Measurements from ENCODE around the gene CYP4F8.

Gene CYP4F8

DNA sequence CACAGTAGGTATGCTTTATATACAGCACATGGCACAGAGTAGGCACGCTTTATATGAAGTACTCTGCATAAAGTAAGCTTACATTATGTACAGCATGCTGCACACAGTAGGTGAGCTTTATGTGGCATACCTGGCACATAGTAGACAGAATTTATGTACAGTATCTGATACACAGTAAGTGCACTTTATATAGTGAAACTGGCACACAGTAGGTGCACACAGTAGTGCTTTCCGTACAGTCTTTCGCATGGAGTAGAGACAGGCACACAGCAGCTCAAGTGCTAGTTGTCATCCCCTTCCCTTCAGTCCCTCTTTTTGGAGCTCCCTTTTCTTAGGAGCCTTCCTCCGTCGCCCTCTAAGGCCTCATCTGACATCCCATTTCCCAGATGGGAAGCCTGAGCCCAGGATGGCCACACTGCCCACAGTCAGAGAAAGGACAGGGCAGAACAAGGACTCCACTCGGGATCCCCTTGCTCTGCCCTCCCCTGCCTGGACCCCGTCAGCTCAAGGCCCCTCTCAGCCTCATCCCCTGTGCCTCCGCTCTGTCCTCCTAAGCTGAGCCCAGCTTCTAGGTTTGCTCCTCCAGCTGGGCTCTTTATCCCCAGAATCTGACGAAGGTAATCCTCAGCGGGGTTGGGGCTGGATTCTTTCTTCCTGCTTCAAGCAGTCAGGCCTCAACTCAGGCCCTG, 57.0 kb downstream of the CYP4F8 start:
- Histone ChIP-seq H3K9ac (ENCODE audit: low read length) (no peak overlapping the region), H3K4me2 (ENCODE audit: low read length) (no peak overlapping the region), H3K27ac (ENCODE audit: low read depth, low read length, poor library complexity, severe bottlenecking) (no peak overlapping the region), H3K79me2 (ENCODE audit: insufficient read depth, low read length) (no peaks in the 10 kb centered on the region), H3K9me3 (ENCODE audit: low read length) (no peaks in the 10 kb centered on the region), H3K9me2 (ENCODE audit: low read depth, low read length) (no peaks in the 10 kb centered on the region), H3K27me3 (ENCODE audit: insufficient read depth, low read length) (no peaks in the 10 kb centered on the region), H3K4me3 (ENCODE audit: low read depth, low read length, poor library complexity, severe bottlenecking) (no peak overlapping the region), H4K20me1 (ENCODE audit: insufficient read depth, low read length) (no peaks in the 10 kb centered on the region), H3K4me1 (ENCODE audit: insufficient read depth, low read length, severe bottlenecking) (no peaks in the 10 kb centered on the region), H3F3A (ENCODE audit: insufficient read depth, low read length) (no peaks in the 10 kb centered on the region), H3K36me3 (ENCODE audit: insufficient read depth, low read length) (no peaks in the 10 kb centered on the region), H2AFZ (ENCODE audit: low read length) (no peak overlapping the region)
- TF ChIP-seq EZH2 (IDR thresholded peaks at IDR 0.05; ENCODE audit: borderline replicate concordance, low read length), result no peak
- no peak for TF ChIP-seq CTCF (IDR thresholded peaks at IDR 0.05; ENCODE audit: low read length)

GRCh38 chr19:15672580-15673175, 57.7 kb downstream of the CYP4F8 start, which contains the start of gene CYP4F12:
Gene CYP4F12 (plus strand): TSS chr19:15673087. CDS start chr19:15673530, 443 bp downstream.
- H3K4me1 ChIP-seq (ENCODE audit: insufficient read depth, low read length, severe bottlenecking), result no peaks in the 10 kb centered on the region
- H3K9me2 ChIP-seq (ENCODE audit: low read depth, low read length), result no peaks in the 10 kb centered on the region
- H3F3A ChIP-seq (ENCODE audit: insufficient read depth, low read length), result no peaks in the 10 kb centered on the region
- H3K79me2 ChIP-seq (ENCODE audit: insufficient read depth, low read length), result no peaks in the 10 kb centered on the region
- H4K20me1 ChIP-seq (ENCODE audit: insufficient read depth, low read length), result no peaks in the 10 kb centered on the region
- no peak within 1 kb of the TSS for H3K9ac ChIP-seq (ENCODE audit: low read length)
- no peaks in the 10 kb centered on the region for H3K36me3 ChIP-seq (ENCODE audit: insufficient read depth, low read length)
- no peak within 1 kb of the TSS for H3K4me3 ChIP-seq (ENCODE audit: low read depth, low read length, poor library complexity, severe bottlenecking)
- H3K27me3 ChIP-seq (ENCODE audit: insufficient read depth, low read length), result no peaks in the 10 kb centered on the region
- no peaks in the 10 kb centered on the region for H3K9me3 ChIP-seq (ENCODE audit: low read length)
- TF ChIP-seq EZH2 (IDR thresholded peaks at IDR 0.05; ENCODE audit: borderline replicate concordance, low read length), result no peak
- TF ChIP-seq CTCF (IDR thresholded peaks at IDR 0.05; ENCODE audit: low read length), result no peak
- no peak within 1 kb of the TSS for H2AFZ ChIP-seq (ENCODE audit: low read length)
- no peak within 1 kb of the TSS for H3K4me2 ChIP-seq (ENCODE audit: low read length)
- no peak within 1 kb of the TSS for H3K27ac ChIP-seq (ENCODE audit: low read depth, low read length, poor library complexity, severe bottlenecking)

DNA sequence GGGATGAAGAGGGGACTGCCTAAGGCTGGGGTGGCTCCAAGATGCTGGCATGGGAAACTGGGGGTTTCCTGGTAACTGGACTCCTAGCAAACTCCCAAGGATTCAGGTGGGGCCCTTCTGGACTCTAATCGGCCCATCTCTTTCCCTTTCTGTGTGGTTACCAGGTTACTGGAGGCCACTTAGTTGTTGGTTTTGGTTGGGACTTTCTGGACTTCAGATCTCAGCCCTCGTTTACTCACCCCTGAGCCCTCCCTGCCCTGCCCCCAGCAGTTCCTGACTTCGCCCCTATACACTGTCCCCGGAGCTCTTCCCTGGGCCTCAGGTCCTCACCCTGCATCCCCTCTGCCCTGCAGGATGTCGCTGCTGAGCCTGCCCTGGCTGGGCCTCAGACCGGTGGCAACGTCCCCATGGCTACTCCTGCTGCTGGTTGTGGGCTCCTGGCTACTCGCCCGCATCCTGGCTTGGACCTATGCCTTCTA, 58.2 kb downstream of the CYP4F8 start:
- no peaks in the 10 kb centered on the region for H3K9me3 ChIP-seq (ENCODE audit: low read length)
- no peaks in the 10 kb centered on the region for H3K4me1 ChIP-seq (ENCODE audit: insufficient read depth, low read length, severe bottlenecking)
- no peaks in the 10 kb centered on the region for H3F3A ChIP-seq (ENCODE audit: insufficient read depth, low read length)
- H3K4me3 ChIP-seq (ENCODE audit: low read depth, low read length, poor library complexity, severe bottlenecking), result no peak overlapping the region
- H3K9ac ChIP-seq (ENCODE audit: low read length), result no peak overlapping the region
- H2AFZ ChIP-seq (ENCODE audit: low read length), result no peak overlapping the region
- TF ChIP-seq CTCF (IDR thresholded peaks at IDR 0.05; ENCODE audit: low read length) (no peak), EZH2 (IDR thresholded peaks at IDR 0.05; ENCODE audit: borderline replicate concordance, low read length) (no peak)
- no peaks in the 10 kb centered on the region for H3K36me3 ChIP-seq (ENCODE audit: insufficient read depth, low read length)
- H3K79me2 ChIP-seq (ENCODE audit: insufficient read depth, low read length), result no peaks in the 10 kb centered on the region
- no peaks in the 10 kb centered on the region for H3K27me3 ChIP-seq (ENCODE audit: insufficient read depth, low read length)
- no peak overlapping the region for H3K4me2 ChIP-seq (ENCODE audit: low read length)
- H3K9me2 ChIP-seq (ENCODE audit: low read depth, low read length), result no peaks in the 10 kb centered on the region
- no peaks in the 10 kb centered on the region for H4K20me1 ChIP-seq (ENCODE audit: insufficient read depth, low read length)
- no peak overlapping the region for H3K27ac ChIP-seq (ENCODE audit: low read depth, low read length, poor library complexity, severe bottlenecking)
